B cell (primary cell): ENCODE data around the gene RAB3IL1. TPM values are rescaled to one million over a fixed set of nuclear protein-coding genes. Genes with fewer than 3 reads are reported as not detected.

Experiments
- ATAC-seq: fragments of 200-7000 bp; cut with Tn5 transposase; one replicate; pipeline ENCODE4 v1.10.0; 2021; ENCODE audit warnings: low read depth, mild to moderate bottlenecking, moderate number of reproducible peaks, moderate library complexity
- CTCF ChIA-PET: fragments of 350-600 bp; sonication (Branson Sonifier 250); formaldehyde crosslinking; loops from one replicate; lab custom pipeline; 2021; ENCODE audit warnings: antibody characterized with exemption, inconsistent platforms; lab: Charles Lee
- POLR2A ChIA-PET: fragments of 350-600 bp; sonication (Branson Sonifier 250); formaldehyde crosslinking; loops from one replicate; lab custom pipeline; 2021; ENCODE audit warnings: antibody characterized with exemption; lab: Charles Lee
- DNase-seq: peaks from one replicate; pipeline ENCODE4 v3.0.0; 2013
- H2AFZ ChIP-seq: 2 replicates; pipeline ENCODE4 v1.6.1; 2012; ENCODE audit warnings: mild to moderate bottlenecking, low read depth, low read length; ENCODE audit not compliant: insufficient read depth, poor library complexity, severe bottlenecking
- H3K27ac ChIP-seq, 2 donors: 1 replicate in 1 of 2; 2 replicates in 1 of 2; pipeline ENCODE4 v1.5.1; 2012 to 2013; ENCODE audit warnings: low read length in 2 of 2, mild to moderate bottlenecking in 2 of 2, moderate library complexity in 1 of 2
- H3K27me3 ChIP-seq, 4 experiments: fragments of 200-600 bp in 1 of 4; sonication (generic) in 1 of 4; replicated peaks in 1 of 4; 1 replicate in 2 of 4; 2 replicates in 2 of 4; pipeline versions ENCODE4 v1.6.1 to v1.7.0; 2013 to 2016; ENCODE audit warnings: low read length in 3 of 4, mild to moderate bottlenecking in 2 of 4, mixed read lengths in 1 of 4, moderate library complexity in 1 of 4; ENCODE audit not compliant: insufficient read depth in 4 of 4, control insufficient read depth in 3 of 4; ENCODE audit errors: control extremely low read depth in 1 of 4
- H3K36me3 ChIP-seq, 2 experiments: replicated peaks in 1 of 2; 1 replicate in 1 of 2; 2 replicates in 1 of 2; pipeline versions ENCODE4 v1.6.1 to v1.7.1; 2013; ENCODE audit warnings: low read length in 1 of 2; ENCODE audit not compliant: insufficient read depth in 2 of 2, control insufficient read depth in 1 of 2; ENCODE audit errors: control extremely low read depth in 1 of 2, extremely low read depth in 1 of 2
- H3K4me1 ChIP-seq, 2 donors: fragments of 200-600 bp in 1 of 2; sonication (generic) in 1 of 2; 1 replicate in 1 of 2; 2 replicates in 1 of 2; pipeline versions ENCODE4 v1.5.1 to v1.6.1; 2013 to 2017; ENCODE audit warnings: low read length in 2 of 2; ENCODE audit not compliant: control insufficient read depth in 2 of 2, insufficient read depth in 2 of 2
- H3K4me2 ChIP-seq: replicated peaks from 2 replicates; pipeline ENCODE3; 2012; ENCODE audit warnings: mild to moderate bottlenecking, low read depth, low read length; ENCODE audit not compliant: poor library complexity, severe bottlenecking
- H3K4me3 ChIP-seq, 5 experiments: fragments of 200-600 bp in 1 of 5; sonication (generic) in 1 of 5; 1 replicate in 3 of 5; 2 replicates in 2 of 5; pipeline versions ENCODE4 v1.5.1 to v1.7.0; 2011 to 2016; ENCODE audit warnings: low read length in 4 of 5, mild to moderate bottlenecking in 4 of 5, low read depth in 2 of 5, control low read depth in 1 of 5, moderate library complexity in 1 of 5; ENCODE audit not compliant: insufficient read depth in 1 of 5; ENCODE audit errors: control extremely low read depth in 1 of 5, extremely low read depth in 1 of 5
- H3K79me2 ChIP-seq: fragments of 200-600 bp; sonication (generic); one replicate; pipeline ENCODE4 v1.6.0; 2016; ENCODE audit warnings: low read length; ENCODE audit not compliant: control insufficient read depth, insufficient read depth
- H3K9ac ChIP-seq: fragments of 200-600 bp; sonication (generic); 2 replicates; pipeline ENCODE4 v1.6.1; 2017; ENCODE audit warnings: mild to moderate bottlenecking, low read length, moderate library complexity
- H3K9me3 ChIP-seq, 3 donors: one replicate each; pipeline versions ENCODE4 v1.6.1 to v1.7.1; 2013; ENCODE audit warnings: low read length in 2 of 3; ENCODE audit not compliant: control insufficient read depth in 2 of 3, insufficient read depth in 1 of 3; ENCODE audit errors: control extremely low read depth in 1 of 3
- H4K20me1 ChIP-seq: 2 replicates; pipeline ENCODE4 v1.6.0; 2012; ENCODE audit warnings: mild to moderate bottlenecking, low read length; ENCODE audit not compliant: insufficient read depth, control insufficient read depth, poor library complexity, severe bottlenecking
- H3K27ac Mint-ChIP-seq: one replicate; pipeline ENCODE4 v1.8.0; 2021; ENCODE audit warnings: mixed read lengths
- H3K27me3 Mint-ChIP-seq: one replicate; pipeline ENCODE4 v1.8.0; 2021; ENCODE audit warnings: mixed read lengths
- H3K4me1 Mint-ChIP-seq: one replicate; pipeline ENCODE4 v1.8.0; 2021; ENCODE audit warnings: mixed read lengths
- H3K4me3 Mint-ChIP-seq: one replicate; pipeline ENCODE4 v1.8.0; 2021; ENCODE audit warnings: mixed read lengths
- H3K9me3 Mint-ChIP-seq: one replicate; pipeline ENCODE4 v1.8.0; 2022; ENCODE audit warnings: mixed read lengths; ENCODE audit not compliant: insufficient read depth
- EZH2 ChIP-seq: IDR thresholded peaks from 2 replicates; pipeline ENCODE4 v1.6.1; 2012; ENCODE audit warnings: borderline replicate concordance, low read depth, mild to moderate bottlenecking, moderate library complexity, low read length; ENCODE audit not compliant: insufficient read depth, poor library complexity, severe bottlenecking
- whole genome bisulfite sequencing: methylation state at CpG from one replicate; pipeline ENCODE4 v1.1.5; 2013; ENCODE audit warnings: missing lambda C conversion rate; ENCODE audit not compliant: insufficient coverage; 5-methylcytosine and 5-hydroxymethylcytosine counted together
- intact Hi-C: fragments of 100-400 bp; cut with micrococcal nuclease; formaldehyde crosslinking; loops from one replicate; pipeline ENCODE4 v1.10.0; 2022
- polyA plus RNA-seq: library from polyadenylated mRNA; depleted of rRNA; stranded (reverse); fragments of >200 nt; gene quantifications from 2 replicates; pipeline ENCODE4 v1.2.3, GENCODE V29; 2012
- total RNA-seq, 2 donors: library from RNA; stranded (reverse); fragments of 120-200 nt in 1 of 2; gene quantifications; 1 replicate in 1 of 2; 2 replicates in 1 of 2; pipeline versions ENCODE4 v1.2.3 to v1.2.4, GENCODE V29; 2013 to 2022
- TF ChIP-seq, protein P1 (sequence below): fragments of 200-600 bp; IDR thresholded peaks from one replicate; pipeline ENCODE4 v1.8.0; 2022; ENCODE audit warnings: antibody characterized with exemption, mild to moderate bottlenecking

Gene RAB3IL1
- total and polyA plus RNA-seq, 2 donors (not counting 1 experiment from before 2014, with no cell fraction given) = 0.27 TPM; not detected in 1

DNA sequence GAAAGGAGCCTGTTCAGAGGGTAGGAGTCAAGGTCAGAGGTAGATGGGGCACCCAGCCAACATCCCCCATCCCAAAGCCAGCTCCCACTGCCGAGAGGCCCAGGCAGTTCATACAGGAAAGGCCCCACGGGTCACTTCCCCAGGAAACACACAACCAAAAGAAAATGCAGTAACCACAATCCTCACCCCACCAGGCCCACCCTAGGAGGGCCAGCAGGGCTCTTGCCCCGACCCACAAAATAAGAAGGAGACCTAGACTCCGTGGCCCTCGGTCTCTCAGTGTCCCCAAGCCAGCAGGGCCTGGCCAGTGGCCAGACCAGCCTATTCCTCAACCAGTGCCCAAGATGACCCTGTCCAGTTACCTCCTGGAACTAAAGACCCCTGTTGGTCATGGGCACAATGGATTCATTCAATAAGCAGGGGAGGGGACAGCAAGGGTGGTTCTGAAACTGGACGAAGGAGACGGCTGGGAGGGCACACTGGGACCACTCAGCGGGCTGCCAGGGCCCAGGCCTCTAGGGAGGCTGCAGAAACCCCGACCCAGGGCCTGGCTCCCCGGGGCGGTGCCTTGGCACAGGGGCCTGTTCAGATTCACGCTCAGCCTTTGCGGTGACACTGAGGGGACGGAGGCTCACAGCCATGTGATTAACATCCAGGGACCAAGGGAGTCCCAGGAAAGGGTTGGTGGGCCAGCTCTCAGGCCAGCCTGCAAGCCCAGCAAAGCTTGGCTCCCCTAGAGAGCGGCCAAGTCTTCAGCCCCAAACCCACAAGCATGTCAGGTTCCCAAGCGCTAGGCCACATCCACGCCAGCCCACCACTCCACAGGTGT, 5.5 kb downstream of the RAB3IL1 start:
- H3K4me1 ChIP-seq = peaks cover 0 to 8% of the 10 kb centered on the region in 2 donors
- Mint-ChIP-seq H3K27me3 (peaks cover 27% of the 10 kb centered on the region), H3K4me1 (peaks cover 2% of the 10 kb centered on the region), H3K27ac (no peak overlapping the region), H3K4me3 (no peak overlapping the region), H3K9me3 (no peaks in the 10 kb centered on the region)
- ATAC-seq (no peak), DNase-seq (no peak)
- no peak overlapping the region for H3K9ac ChIP-seq
- 76% methylated on average over 15 of the region's 17 CpGs for WGBS
- no peak for TF ChIP-seq EZH2
- TF ChIP-seq, protein P1, sequence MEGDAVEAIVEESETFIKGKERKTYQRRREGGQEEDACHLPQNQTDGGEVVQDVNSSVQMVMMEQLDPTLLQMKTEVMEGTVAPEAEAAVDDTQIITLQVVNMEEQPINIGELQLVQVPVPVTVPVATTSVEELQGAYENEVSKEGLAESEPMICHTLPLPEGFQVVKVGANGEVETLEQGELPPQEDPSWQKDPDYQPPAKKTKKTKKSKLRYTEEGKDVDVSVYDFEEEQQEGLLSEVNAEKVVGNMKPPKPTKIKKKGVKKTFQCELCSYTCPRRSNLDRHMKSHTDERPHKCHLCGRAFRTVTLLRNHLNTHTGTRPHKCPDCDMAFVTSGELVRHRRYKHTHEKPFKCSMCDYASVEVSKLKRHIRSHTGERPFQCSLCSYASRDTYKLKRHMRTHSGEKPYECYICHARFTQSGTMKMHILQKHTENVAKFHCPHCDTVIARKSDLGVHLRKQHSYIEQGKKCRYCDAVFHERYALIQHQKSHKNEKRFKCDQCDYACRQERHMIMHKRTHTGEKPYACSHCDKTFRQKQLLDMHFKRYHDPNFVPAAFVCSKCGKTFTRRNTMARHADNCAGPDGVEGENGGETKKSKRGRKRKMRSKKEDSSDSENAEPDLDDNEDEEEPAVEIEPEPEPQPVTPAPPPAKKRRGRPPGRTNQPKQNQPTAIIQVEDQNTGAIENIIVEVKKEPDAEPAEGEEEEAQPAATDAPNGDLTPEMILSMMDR = no peak
- intact Hi-C loops = no loop called here
- no peaks in the 10 kb centered on the region for H3K36me3 ChIP-seq
- ChIA-PET POLR2A (no interaction called here), CTCF (no interaction called here)
- H2AFZ ChIP-seq = no peak overlapping the region
- H3K9me3 ChIP-seq = no peaks in the 10 kb centered on the region
- no peak overlapping the region for H3K4me2 ChIP-seq
- no peak overlapping the region for H3K4me3 ChIP-seq
- peaks cover 0 to 21% (median 6%) of the 10 kb centered on the region in 4 experiments for H3K27me3 ChIP-seq
- H3K79me2 ChIP-seq = no peaks in the 10 kb centered on the region
- no peak overlapping the region for H3K27ac ChIP-seq
- H4K20me1 ChIP-seq = no peaks in the 10 kb centered on the region

DNA sequence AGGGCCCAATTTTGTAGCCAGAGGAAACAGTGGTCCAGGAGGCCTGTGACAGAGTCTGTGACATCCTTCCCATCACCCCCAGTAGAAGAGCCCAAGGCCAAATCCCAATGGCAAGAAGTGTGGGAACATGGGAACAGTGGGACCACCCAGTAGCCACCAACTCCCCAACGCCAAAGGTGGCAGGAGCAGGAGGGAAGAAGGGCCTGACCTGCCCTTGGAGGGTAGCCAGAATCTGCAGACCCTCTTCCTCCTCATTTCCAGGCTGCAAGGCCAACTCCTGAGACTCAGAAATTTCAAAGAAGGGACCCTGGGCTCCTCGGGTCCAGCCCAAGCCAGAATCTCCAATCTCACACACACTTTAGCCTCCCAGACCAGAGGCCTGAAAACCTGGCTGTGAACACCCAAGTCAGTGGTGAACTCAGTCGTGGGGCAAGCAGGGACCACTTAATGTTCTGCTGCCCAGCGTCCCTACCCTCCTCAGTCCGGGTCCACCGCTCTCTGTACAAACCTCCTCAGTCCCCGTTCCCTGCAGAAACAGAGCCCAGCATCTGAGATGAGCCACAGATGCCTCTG, 6.2 kb downstream of the RAB3IL1 start:
- no peak overlapping the region for H3K27ac ChIP-seq
- peaks cover 0 to 14% (median under 1%) of the 10 kb centered on the region in 4 experiments for H3K27me3 ChIP-seq
- TF ChIP-seq EZH2 = no peak
- TF ChIP-seq, protein P1 = no peak
- ChIA-PET CTCF (interaction anchor here (1.7 kb wide), 1 partner anchor 171 kb away, joined by 4 read pairs; no protein-coding TSS in a partner anchor), POLR2A (no interaction called here)
- H3K9me3 Mint-ChIP-seq = no peaks in the 10 kb centered on the region
- H3K9ac ChIP-seq = no peak overlapping the region
- H2AFZ ChIP-seq = no peak overlapping the region
- H3K4me1 Mint-ChIP-seq = no peaks in the 10 kb centered on the region
- no peak for ATAC-seq
- no peaks in the 10 kb centered on the region for H3K79me2 ChIP-seq
- H3K27ac Mint-ChIP-seq = no peak overlapping the region
- intact Hi-C loops = no loop called here
- H3K4me3 ChIP-seq = no peak overlapping the region
- peaks cover 20% of the 10 kb centered on the region for H3K27me3 Mint-ChIP-seq
- DNase-seq = no peak
- H3K4me3 Mint-ChIP-seq = no peak overlapping the region
- no peaks in the 10 kb centered on the region for H3K36me3 ChIP-seq
- no peak overlapping the region for H3K4me2 ChIP-seq
- H4K20me1 ChIP-seq = no peaks in the 10 kb centered on the region
- peaks cover 0 to 3% of the 10 kb centered on the region in 2 donors for H3K4me1 ChIP-seq
- no peaks in the 10 kb centered on the region for H3K9me3 ChIP-seq
- WGBS = 87% methylated on average over 4 of the region's 7 CpGs
